Measurements from ENCODE around the gene CDA. TPM values are rescaled to one million over a fixed set of nuclear protein-coding genes. Genes with fewer than 3 reads are reported as not detected.
A peak's percentile ranks its signal among the peaks of the same experiment; 100 is the strongest.

Gene CDA
- total RNA-seq, 1 donor from 2014 or later, result not detected

- no peak for DNase-seq (ENCODE audit: low spot score, unreplicated experiment)
- Mint-ChIP-seq H3K9me3 (ENCODE audit: low read depth) (no peaks in the 10 kb centered on the region), H3K27me3 (peaks cover 29% of the 10 kb centered on the region), H3K4me3 (ENCODE audit: low read depth) (peak overlapping the region; percentile 40), H3K27ac (no peak overlapping the region), H3K4me1 (ENCODE audit: low read depth) (peaks cover 7% of the 10 kb centered on the region), H3K36me3 (ENCODE audit: insufficient read depth) (no peaks in the 10 kb centered on the region)
- no peak for TF ChIP-seq CTCF (IDR thresholded peaks at IDR 0.05; ENCODE audit: unreplicated experiment)
These were observed 36.0 kb upstream of the CDA start for GRCh38 chr1:20552728-20553445.

GRCh38 chr1:20555025-20555757, 33.7 kb upstream of the CDA start:
- DNase-seq (ENCODE audit: low spot score, unreplicated experiment), result no peak
- Mint-ChIP-seq H3K4me3 (ENCODE audit: low read depth) (no peak overlapping the region), H3K36me3 (ENCODE audit: insufficient read depth) (no peaks in the 10 kb centered on the region), H3K27me3 (peaks cover 20% of the 10 kb centered on the region), H3K4me1 (ENCODE audit: low read depth) (peaks cover 7% of the 10 kb centered on the region), H3K27ac (no peak overlapping the region), H3K9me3 (ENCODE audit: low read depth) (no peaks in the 10 kb centered on the region)
- TF ChIP-seq CTCF (IDR thresholded peaks at IDR 0.05; ENCODE audit: unreplicated experiment), result no peak

GRCh38 chr1:20555758-20556120, 33.2 kb upstream of the CDA start:
- Mint-ChIP-seq H3K27ac (no peak overlapping the region), H3K4me1 (ENCODE audit: low read depth) (peaks cover 7% of the 10 kb centered on the region), H3K9me3 (ENCODE audit: low read depth) (no peaks in the 10 kb centered on the region), H3K27me3 (peaks cover 23% of the 10 kb centered on the region), H3K36me3 (ENCODE audit: insufficient read depth) (no peaks in the 10 kb centered on the region), H3K4me3 (ENCODE audit: low read depth) (no peak overlapping the region)
- DNase-seq (ENCODE audit: low spot score, unreplicated experiment), result no peak
- TF ChIP-seq CTCF (IDR thresholded peaks at IDR 0.05; ENCODE audit: unreplicated experiment), result no peak

DNA sequence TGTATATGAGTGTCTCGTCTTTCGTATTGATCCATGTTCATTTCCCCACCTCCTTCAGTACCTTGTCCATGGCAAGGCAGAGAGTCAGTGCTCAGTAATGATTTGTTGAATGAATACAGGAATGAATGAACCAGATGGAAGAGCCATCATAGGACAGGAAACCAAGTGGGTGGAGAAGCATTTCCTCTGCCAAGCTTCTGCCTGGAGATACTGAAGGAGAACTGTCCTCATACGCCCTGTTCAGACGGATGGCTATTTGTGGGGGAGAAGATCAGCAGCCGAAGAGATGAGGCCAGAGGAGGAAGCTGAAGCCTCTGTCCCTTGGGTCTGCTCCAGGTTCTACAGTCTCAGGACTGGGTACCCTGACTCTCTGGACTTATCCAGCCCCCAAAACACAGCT, 30.7 kb upstream of the CDA start:
- H3K27ac Mint-ChIP-seq, result no peak overlapping the region
- H3K27me3 Mint-ChIP-seq, result peaks cover 30% of the 10 kb centered on the region
- H3K9me3 Mint-ChIP-seq (ENCODE audit: low read depth), result no peaks in the 10 kb centered on the region
- no peak for TF ChIP-seq CTCF (IDR thresholded peaks at IDR 0.05; ENCODE audit: unreplicated experiment)
- H3K36me3 Mint-ChIP-seq (ENCODE audit: insufficient read depth), result no peaks in the 10 kb centered on the region
- peaks cover 3% of the 10 kb centered on the region for H3K4me1 Mint-ChIP-seq (ENCODE audit: low read depth)
- no peak for DNase-seq (ENCODE audit: low spot score, unreplicated experiment)
- no peak overlapping the region for H3K4me3 Mint-ChIP-seq (ENCODE audit: low read depth)

DNA sequence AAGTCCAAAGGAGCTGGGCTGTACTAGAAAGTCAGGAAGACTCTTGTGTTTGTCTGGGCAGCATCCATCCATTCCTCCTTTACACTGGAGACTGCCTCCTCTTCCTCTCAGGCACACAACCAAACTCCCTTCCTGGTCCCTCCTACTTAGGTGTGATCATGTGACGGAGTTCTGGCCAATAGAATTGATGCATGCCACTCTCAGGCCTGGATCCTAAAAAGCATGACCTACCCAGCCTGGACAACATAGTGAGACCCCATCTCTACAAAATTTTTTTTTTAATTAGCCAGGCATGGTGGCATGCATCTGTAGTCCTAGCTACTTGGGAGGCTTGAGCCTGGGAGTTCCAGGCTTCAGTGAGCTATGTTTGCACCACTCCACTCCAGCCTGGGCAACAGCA, 27.9 kb upstream of the CDA start:
- no peaks in the 10 kb centered on the region for H3K9me3 Mint-ChIP-seq (ENCODE audit: low read depth)
- no peak overlapping the region for H3K4me3 Mint-ChIP-seq (ENCODE audit: low read depth)
- no peak overlapping the region for H3K27ac Mint-ChIP-seq
- no peak for DNase-seq (ENCODE audit: low spot score, unreplicated experiment)
- no peak for TF ChIP-seq CTCF (IDR thresholded peaks at IDR 0.05; ENCODE audit: unreplicated experiment)
- H3K27me3 Mint-ChIP-seq, result peaks cover 49% of the 10 kb centered on the region
- no peaks in the 10 kb centered on the region for H3K36me3 Mint-ChIP-seq (ENCODE audit: insufficient read depth)
- H3K4me1 Mint-ChIP-seq (ENCODE audit: low read depth), result no peaks in the 10 kb centered on the region

Measured in progenitor cell of endocrine pancreas (in vitro differentiated cells).